IPS DF 4.7 (cell line): ENCODE results near the gene PDLIM3.
"Not testable (repeated sequence)": the region's sequence is repeated elsewhere in the genome, so short reads cannot be mapped to it uniquely, and the experiment has no call there.

Source experiments
- DNase-seq: peaks from one replicate; pipeline ENCODE4 v3.0.0-alpha.2; 2013; ENCODE audit warnings: low spot score; ENCODE audit errors: extremely low read depth

The PDLIM3 gene

DNA sequence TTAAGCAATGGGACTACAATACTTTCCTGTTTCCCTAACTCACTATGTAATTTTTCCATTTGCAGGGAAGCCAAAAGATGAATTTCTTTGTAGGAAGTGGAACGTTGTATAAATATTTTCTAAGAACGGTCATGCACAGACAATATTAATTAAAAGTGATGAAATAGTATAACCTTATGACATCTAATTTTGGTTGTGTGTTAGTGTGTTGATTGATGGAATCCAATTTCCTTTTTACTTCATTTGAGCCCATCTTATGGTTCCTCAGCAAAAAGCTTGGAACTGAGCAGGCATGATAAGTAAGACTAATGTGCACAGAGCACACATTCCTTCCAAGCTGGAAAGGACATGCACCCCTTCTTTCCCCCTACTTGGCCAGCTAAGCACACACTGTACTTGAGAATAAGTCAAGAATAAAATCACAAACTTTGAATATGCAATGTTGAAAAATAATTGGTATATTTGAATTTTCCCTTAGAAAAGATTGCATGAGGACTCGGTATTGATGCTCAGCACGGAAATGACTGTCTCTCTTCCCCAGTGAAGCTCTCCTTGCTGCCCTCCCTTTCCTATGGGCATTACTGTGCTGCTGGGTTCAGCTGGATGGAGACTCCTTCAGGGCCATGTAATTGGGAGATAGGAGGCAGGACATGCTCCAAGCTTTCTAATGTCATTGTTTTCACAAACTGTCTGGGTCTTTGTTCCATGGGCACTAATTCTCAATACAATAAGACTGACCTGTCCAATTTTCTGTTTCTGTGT, 19.2 kb upstream of the PDLIM3 start:
- no peak for DNase-seq

DNA sequence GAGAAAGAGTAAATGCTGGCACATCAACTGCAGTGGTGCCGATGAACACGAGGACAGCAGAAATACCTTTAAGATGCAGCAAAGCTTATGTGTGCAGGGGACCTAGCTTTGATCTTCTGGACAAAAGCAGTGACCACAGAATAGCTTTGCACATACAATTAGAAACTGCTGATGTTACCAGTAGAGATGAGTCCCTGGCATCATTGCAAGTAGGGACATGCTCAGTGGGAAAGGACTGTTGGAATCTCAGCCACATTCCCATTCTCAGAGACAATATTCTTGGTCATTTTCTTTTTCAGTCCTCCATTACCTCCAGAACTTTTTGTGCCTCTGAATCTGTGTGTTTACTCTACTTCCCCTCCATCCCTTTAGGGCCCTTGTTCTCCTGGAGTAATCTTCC, 16.9 kb upstream of the PDLIM3 start:
- no peak for DNase-seq

- no peak for DNase-seq
Observed at GRCh38 chr4:185550933-185551332, 15.6 kb upstream of the PDLIM3 start.

DNA sequence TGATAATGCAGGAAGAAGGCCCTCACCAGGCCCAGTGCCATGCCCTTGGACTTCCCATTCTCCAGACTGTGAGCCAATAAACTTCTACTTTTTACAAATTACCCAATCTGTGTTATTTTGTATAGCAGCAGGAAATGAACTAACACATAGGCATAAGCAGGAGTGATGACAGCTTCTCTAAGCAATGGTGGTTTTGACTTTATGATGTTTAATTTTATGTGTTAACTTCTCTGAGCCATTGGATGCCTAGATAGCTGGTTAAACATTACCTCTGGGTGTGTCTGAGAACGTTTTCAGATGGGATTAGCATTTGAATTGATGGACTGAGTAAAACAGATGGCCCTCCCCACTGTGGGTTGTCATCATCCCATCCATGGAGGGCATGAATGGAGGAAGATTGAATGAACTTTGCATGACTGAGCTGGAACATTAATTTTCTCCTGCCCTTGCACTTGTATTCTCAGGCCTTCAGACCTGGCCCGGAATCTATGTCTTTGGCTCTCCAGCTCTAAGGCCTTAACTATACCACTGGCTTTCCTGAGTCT, 13.9 kb upstream of the PDLIM3 start:
- no peak for DNase-seq

DNA sequence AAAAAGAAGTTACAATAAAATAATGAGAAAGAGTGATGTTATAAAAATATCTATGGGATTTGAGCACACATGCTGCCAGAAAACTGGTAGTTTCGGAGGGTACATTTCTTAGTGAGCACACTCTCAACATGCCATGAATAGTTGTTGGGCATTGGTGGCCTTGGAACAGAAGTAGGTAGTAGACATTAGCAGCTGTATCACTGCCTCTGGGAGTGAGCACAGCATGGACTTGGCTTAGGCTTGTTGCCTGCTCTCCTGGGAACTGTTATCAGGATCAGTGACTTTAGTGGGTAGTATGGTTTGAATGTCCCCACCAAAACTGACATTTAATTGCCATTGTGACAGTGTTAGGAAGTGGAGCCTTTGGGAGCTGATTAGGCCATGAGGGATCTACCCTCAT, 13.3 kb upstream of the PDLIM3 start:
- DNase-seq: no peak

DNA sequence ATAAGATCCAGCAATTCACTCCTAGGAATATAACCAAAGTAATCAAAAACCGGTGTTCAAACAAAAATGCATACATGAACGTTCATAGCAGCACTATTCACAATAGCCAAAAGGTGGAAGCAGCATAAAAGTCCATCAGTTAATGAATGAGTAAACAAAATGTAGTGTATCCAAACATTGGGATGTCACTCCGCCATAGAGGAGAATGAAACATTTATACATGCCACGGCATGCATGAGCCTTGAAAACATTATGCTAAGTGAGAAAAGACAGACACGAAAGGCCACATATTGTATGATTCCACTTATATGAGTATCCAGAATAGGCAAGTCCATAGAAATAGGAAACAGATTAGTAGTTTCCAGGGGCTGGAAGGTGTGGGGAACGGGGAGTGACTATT, 11.0 kb upstream of the PDLIM3 start:
- DNase-seq: no peak

GRCh38 chr4:185542626-185543315, 7.5 kb upstream of the PDLIM3 start:
- no peak for DNase-seq

DNA sequence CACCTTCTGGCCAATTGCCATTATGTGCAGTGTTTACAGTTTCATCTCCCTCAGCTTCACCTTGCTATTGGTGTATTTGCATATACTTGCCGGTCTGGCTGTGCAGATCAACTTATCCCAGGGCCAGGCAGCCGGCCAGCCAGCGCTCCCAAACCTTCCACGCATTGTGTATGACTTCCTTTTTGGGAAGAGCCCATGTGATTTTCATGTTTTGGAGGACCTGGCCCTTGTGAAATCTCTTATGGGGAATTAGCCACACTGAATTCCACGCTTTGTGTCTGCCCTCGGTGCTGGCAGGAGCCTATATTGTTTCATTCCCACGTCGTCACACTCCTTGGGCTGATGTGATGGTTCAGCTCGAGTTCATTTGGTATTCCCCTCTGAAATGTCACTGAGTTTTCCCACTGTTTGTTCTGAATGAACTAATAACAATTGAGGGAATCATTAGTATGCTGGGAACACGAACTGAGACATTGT, 6.0 kb upstream of the PDLIM3 start:
- no peak for DNase-seq

GRCh38 chr4:185540487-185541120, 5.3 kb upstream of the PDLIM3 start:
- no peak for DNase-seq

DNA sequence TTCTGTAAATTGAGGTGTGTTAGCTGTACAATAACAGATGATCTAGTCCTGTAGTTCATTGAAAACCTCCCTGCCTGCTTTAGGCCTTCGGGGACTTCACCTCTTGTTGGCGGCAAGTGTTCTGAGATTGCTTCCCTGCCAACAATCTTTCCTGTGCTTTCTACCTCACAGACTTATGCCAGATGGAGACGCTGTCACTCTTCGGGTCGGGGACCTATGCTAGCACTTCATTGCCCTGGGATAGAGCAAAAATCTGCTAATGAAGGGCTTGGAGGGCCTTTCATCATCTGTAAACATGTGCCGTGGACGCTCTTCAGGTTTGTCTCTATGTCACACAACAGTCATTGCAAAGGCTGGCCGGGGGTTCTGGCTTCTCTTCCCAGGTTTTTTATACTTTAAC, 4.7 kb upstream of the PDLIM3 start:
- no peak for DNase-seq

- no peak for DNase-seq
Observed at GRCh38 chr4:185538806-185539205, 3.5 kb upstream of the PDLIM3 start.

DNA sequence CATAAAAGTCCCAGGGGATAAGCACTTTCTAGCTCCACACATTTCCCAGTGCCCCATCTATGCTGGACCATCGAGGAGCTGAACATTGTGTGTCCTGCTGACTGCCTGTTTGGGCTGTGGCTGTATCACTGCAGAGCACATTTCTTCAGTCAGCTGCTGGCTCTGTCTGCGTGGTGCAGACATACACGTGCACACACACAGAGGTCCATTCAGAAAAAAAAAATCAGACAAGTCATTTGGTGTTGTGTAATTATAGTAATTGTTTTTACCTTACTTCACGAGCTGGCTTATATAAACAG, 1.1 kb upstream of the PDLIM3 start:
- no peak for DNase-seq

GRCh38 chr4:185535612-185536410, 504 bp upstream of the PDLIM3 start:
- no peak for DNase-seq

DNA sequence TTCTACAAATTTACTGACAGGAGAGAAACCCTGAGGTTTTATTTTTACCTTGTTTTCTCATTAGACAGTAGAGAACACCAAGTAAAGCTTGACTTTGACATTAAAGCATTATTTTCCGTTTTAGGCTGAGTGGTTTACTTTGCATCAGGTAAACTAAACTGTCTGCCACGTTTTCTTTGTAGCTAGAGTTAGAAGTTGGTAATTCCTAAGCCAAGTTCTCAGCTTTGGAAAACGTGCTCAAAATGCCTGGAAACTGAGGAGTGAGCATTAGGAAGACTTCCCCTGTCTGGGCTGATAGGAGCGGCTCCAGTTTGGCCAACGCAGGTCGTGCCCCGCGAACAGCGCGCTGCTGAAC, 819 bp downstream of the PDLIM3 start:
- no peak for DNase-seq

- no peak for DNase-seq
Observed at GRCh38 chr4:185532795-185533324, 2.4 kb downstream of the PDLIM3 start.

- no peak for DNase-seq
Observed at GRCh38 chr4:185532293-185532692, 3.0 kb downstream of the PDLIM3 start.

DNA sequence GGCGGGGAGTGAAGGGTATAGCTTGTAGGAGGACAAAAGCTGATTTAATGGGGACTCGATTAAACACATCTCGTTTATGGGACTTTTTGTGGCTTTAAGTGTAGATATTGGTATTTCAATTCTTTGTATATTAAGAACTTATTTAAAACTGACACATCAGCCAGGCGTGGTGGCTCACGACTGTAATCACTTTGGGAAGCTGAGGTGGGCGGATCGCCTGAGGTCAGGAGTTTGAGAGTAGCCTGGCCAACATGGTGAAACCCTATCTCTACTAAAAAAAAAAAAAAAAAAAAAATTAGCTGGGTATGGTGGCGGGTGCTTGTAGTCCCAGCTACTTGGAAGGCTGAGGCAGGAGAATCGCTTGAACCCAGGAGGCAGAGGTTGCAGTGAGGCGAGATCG, 3.7 kb downstream of the PDLIM3 start:
- DNase-seq: not testable (repeated sequence)

GRCh38 chr4:185529413-185529812, 5.9 kb downstream of the PDLIM3 start:
- no peak for DNase-seq

DNA sequence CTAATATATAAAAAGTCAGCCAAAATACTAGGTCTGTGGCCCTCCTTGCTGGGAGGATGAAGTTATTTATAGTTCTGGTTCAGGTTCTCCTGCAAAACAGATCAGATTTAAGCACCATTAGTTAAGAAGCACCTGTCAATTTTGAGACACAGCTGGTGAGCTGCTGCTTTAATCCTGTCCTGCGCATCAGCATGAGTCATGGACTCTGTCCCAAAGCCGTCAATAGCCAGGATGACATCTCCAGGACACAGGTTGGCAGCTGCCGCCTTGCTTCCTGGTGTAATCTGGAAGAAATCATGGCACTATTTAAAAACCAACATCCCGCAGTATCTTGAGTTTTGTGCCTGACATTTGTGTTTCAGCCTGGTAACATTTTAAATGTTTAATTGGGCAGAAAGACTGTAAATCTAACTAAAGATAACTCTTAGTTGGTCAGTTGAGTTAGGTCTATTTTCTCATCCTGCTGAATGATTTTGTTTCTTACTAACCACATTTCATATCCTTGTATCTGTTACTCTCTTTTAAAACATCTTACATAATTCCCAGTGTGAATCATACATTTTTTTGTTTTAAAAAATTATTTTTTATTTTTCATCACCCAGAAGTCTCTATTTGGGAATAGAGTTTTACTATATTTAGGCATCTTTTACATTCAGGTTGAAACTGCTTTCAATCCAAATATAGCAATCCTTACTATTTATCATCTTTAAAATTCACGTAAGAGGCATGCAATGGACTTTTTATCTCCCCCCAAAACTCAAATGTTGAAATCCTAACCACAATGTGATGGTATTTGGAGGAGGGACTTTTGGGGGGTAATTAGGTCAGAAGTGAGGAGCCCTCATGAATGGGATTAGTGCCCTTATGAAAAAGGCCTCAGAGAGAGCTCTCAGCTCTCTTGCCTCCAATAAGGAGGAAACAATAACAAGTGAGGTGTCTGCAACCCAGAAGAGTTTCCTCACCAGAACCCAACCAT, 10.1 kb downstream of the PDLIM3 start:
- DNase-seq: no peak

DNA sequence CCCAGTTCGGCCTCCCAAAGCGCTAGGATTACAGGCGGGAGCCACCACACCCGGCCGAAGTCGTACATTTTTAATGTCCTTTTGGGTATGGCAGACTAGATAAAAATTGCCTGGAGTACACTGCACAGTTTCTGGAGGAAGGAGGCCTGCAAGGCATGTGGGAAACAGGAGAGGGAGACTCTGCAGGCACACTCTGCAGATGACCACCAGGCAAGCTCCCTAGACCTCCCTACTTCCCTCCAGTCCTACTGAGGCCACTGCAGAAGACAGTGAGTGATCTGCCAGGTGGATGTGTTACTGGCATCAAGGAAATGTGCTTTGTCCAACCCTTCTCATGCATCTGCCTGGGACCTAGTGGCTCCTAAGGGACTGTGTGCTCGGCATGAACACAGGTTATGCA, 11.4 kb downstream of the PDLIM3 start:
- DNase-seq: no peak
